DOHH2 (cell line): ENCODE measurements around the gene MUC5B.

Experiments
- EZH2phosphoT487 ChIP-seq: fragments of 200-600 bp; sonication (generic); IDR thresholded peaks from 2 replicates; pipeline ENCODE4 v1.6.1; 2017; ENCODE audit warnings: borderline replicate concordance, mild to moderate bottlenecking, antibody characterized with exemption, low read length, moderate library complexity, mixed read lengths
- TF ChIP-seq, protein P1 (sequence below): fragments of 200-600 bp; sonication (generic); IDR thresholded peaks from one replicate; pipeline ENCODE4 v1.5.1; 2014; ENCODE audit warnings: antibody characterized with exemption, mild to moderate bottlenecking, low read depth, low read length; ENCODE audit not compliant: poor library complexity, severe bottlenecking

DNA sequence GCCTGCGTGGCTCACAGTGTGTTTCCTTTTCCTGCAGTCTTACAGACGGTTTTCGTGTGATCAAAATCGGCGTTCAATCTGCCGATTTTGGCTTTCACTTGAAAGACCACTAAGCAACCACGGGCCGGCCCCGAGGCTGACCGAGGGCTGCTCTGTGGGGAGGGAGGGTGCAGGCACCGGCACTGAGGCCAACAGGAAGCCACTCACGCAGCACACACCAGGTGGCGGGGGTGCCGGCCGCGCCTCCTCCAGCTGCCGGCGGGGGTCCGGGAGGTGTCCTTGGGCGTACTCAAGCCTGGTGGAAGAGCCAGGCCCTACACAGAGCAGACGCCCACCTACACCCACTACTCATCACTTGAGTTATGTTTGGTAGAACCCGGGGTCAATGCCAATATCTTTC is 72.2 kb downstream of the MUC5B start:
- TF ChIP-seq, protein P1, sequence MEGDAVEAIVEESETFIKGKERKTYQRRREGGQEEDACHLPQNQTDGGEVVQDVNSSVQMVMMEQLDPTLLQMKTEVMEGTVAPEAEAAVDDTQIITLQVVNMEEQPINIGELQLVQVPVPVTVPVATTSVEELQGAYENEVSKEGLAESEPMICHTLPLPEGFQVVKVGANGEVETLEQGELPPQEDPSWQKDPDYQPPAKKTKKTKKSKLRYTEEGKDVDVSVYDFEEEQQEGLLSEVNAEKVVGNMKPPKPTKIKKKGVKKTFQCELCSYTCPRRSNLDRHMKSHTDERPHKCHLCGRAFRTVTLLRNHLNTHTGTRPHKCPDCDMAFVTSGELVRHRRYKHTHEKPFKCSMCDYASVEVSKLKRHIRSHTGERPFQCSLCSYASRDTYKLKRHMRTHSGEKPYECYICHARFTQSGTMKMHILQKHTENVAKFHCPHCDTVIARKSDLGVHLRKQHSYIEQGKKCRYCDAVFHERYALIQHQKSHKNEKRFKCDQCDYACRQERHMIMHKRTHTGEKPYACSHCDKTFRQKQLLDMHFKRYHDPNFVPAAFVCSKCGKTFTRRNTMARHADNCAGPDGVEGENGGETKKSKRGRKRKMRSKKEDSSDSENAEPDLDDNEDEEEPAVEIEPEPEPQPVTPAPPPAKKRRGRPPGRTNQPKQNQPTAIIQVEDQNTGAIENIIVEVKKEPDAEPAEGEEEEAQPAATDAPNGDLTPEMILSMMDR, result no peak
- no peak for TF ChIP-seq EZH2phosphoT487
